Astrocyte of the spinal cord (primary cell): ENCODE results near the gene CMSS1.

Experiments used
- DNase-seq: peaks from one replicate; pipeline ENCODE4 v3.0.0; 2011; ENCODE audit warnings: low read depth, low spot score
- H3K4me3 ChIP-seq: 2 replicates; pipeline ENCODE4 v1.5.1; 2011; ENCODE audit warnings: low read depth, mild to moderate bottlenecking, low read length, moderate library complexity
- CTCF ChIP-seq: IDR thresholded peaks from 2 replicates; pipeline ENCODE4 v1.5.1; 2012; ENCODE audit warnings: low read depth, mild to moderate bottlenecking, low read length, inconsistent platforms
- in situ Hi-C: cut with HindIII; loops from 2 replicates; pipeline ENCODE4 v1.10.0; 2017; ENCODE audit warnings: low sequenced_read_pairs

The CMSS1 gene

GRCh38 chr3:100080573-100080972, 262.9 kb downstream of the CMSS1 start:
- DNase-seq = no peak
- in situ Hi-C loops = no loop called here
- H3K4me3 ChIP-seq = no peak overlapping the region
- TF ChIP-seq CTCF = no peak

- H3K4me3 ChIP-seq = no peak overlapping the region
- no peak for TF ChIP-seq CTCF
- DNase-seq = no peak
- in situ Hi-C loops = no loop called here
Observed at GRCh38 chr3:100081311-100081710, 263.6 kb downstream of the CMSS1 start.

- TF ChIP-seq CTCF = no peak
- DNase-seq = no peak
- no peak overlapping the region for H3K4me3 ChIP-seq
- in situ Hi-C loops = no loop called here
Observed at GRCh38 chr3:100081986-100082692, 264.5 kb downstream of the CMSS1 start.

- no peak overlapping the region for H3K4me3 ChIP-seq
- in situ Hi-C loops = no loop called here
- TF ChIP-seq CTCF = no peak
- DNase-seq = peak; percentile 75
Observed at GRCh38 chr3:100082714-100083113, 265.1 kb downstream of the CMSS1 start.

- no peak overlapping the region for H3K4me3 ChIP-seq
- TF ChIP-seq CTCF = no peak
- in situ Hi-C loops = no loop called here
- DNase-seq = no peak
Observed at GRCh38 chr3:100083209-100083608, 265.5 kb downstream of the CMSS1 start.

- TF ChIP-seq CTCF = no peak
- H3K4me3 ChIP-seq = no peak overlapping the region
- DNase-seq = no peak
- in situ Hi-C loops = no loop called here
Observed at GRCh38 chr3:100084100-100084806, 266.6 kb downstream of the CMSS1 start.
